HCT116 (cell line): ENCODE data around the gene PRKAG2.

Source experiments
- CEBPB ChIP-seq: IDR thresholded peaks from 2 replicates; pipeline ENCODE4 v1.6.1; 2012; ENCODE audit warnings: low read depth
- EZH2phosphoT487 ChIP-seq: fragments of 200-600 bp; IDR thresholded peaks from 2 replicates; pipeline ENCODE4 v1.6.1; 2018; ENCODE audit warnings: antibody characterized with exemption, borderline replicate concordance
- FOSL1 ChIP-seq: IDR thresholded peaks from 2 replicates; pipeline ENCODE4 v1.6.1; 2012; ENCODE audit warnings: low read depth
- POLR2A ChIP-seq: IDR thresholded peaks from 2 replicates; pipeline ENCODE4 v1.7.0; 2011; ENCODE audit warnings: borderline replicate concordance; ENCODE audit not compliant: insufficient read depth, insufficient read length; ENCODE audit errors: extremely low read depth
- SRF ChIP-seq: IDR thresholded peaks from 2 replicates; pipeline ENCODE4 v1.6.1; 2012; ENCODE audit warnings: low read depth
- ZNF274 ChIP-seq: fragments of 200-500 bp; sonication (Bioruptor generic); IDR thresholded peaks from 2 replicates; pipeline ENCODE4 v1.6.1; 2014; ENCODE audit warnings: mild to moderate bottlenecking, low read depth, low read length, inconsistent platforms
- TF ChIP-seq, protein P1 (sequence below), 3 experiments: fragments of 200-600 bp in 1 of 3; sonication (generic) in 1 of 3; IDR thresholded peaks in 2 of 3; conservative IDR thresholded peaks in 1 of 3; 2 replicates each; pipeline ENCODE4 v1.5.1; 2012 to 2017; ENCODE audit warnings: low read depth in 2 of 3, low read length in 2 of 3, antibody characterized with exemption in 1 of 3, borderline replicate concordance in 1 of 3, control low read depth in 1 of 3, mild to moderate bottlenecking in 1 of 3, mixed read lengths in 1 of 3, mixed run types in 1 of 3, moderate library complexity in 1 of 3; ENCODE audit not compliant: insufficient read depth in 1 of 3

- TF ChIP-seq FOSL1 (no peak), EZH2phosphoT487 (no peak), ZNF274 (no peak), SRF (no peak), CEBPB (no peak), POLR2A (no peak)
- TF ChIP-seq, protein P1, sequence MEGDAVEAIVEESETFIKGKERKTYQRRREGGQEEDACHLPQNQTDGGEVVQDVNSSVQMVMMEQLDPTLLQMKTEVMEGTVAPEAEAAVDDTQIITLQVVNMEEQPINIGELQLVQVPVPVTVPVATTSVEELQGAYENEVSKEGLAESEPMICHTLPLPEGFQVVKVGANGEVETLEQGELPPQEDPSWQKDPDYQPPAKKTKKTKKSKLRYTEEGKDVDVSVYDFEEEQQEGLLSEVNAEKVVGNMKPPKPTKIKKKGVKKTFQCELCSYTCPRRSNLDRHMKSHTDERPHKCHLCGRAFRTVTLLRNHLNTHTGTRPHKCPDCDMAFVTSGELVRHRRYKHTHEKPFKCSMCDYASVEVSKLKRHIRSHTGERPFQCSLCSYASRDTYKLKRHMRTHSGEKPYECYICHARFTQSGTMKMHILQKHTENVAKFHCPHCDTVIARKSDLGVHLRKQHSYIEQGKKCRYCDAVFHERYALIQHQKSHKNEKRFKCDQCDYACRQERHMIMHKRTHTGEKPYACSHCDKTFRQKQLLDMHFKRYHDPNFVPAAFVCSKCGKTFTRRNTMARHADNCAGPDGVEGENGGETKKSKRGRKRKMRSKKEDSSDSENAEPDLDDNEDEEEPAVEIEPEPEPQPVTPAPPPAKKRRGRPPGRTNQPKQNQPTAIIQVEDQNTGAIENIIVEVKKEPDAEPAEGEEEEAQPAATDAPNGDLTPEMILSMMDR (IDR thresholded peaks at IDR 0.05 in 2 of 3, conservative IDR thresholded peaks at IDR 0.05 in 1 of 3; ENCODE audit: borderline replicate concordance in 1 of 3, insufficient read depth in 1 of 3, low read depth in 2 of 3, low read length in 2 of 3): no peak
These were observed 290.2 kb downstream of the PRKAG2 start for GRCh38 chr7:151586531-151587260.
